Memory B cell (primary cell): ENCODE data around the gene FGGY.
A peak's percentile ranks its signal among the peaks of the same experiment; 100 is the strongest.
"Not testable (repeated sequence)": the region's sequence is repeated elsewhere in the genome, so short reads cannot be mapped to it uniquely, and the experiment has no call there.

Source experiments
- ATAC-seq: fragments of 150-1000 bp; cut with Tn5 transposase; 2 replicates; pipeline ENCODE4 v1.10.0; 2021; ENCODE audit warnings: low read depth, mild to moderate bottlenecking, moderate library complexity
- DNase-seq, 2 donors: peaks; one replicate each; pipeline ENCODE4 v3.0.0; 2022; ENCODE audit warnings: low spot score in 2 of 2
- H3K27ac Mint-ChIP-seq: one replicate; pipeline ENCODE4 v1.8.0; 2022; ENCODE audit warnings: mild to moderate bottlenecking, moderate library complexity, mixed read lengths
- H3K27me3 Mint-ChIP-seq: one replicate; pipeline ENCODE4 v1.8.0; 2022; ENCODE audit warnings: mixed read lengths
- H3K36me3 Mint-ChIP-seq: one replicate; pipeline ENCODE4 v1.8.0; 2022; ENCODE audit warnings: mild to moderate bottlenecking, mixed read lengths
- H3K4me1 Mint-ChIP-seq: one replicate; pipeline ENCODE4 v1.8.0; 2022; ENCODE audit warnings: mixed read lengths
- H3K4me3 Mint-ChIP-seq: one replicate; pipeline ENCODE4 v1.8.0; 2022; ENCODE audit warnings: mild to moderate bottlenecking, moderate library complexity, mixed read lengths
- H3K9me3 Mint-ChIP-seq: one replicate; pipeline ENCODE4 v1.8.0; 2022; ENCODE audit warnings: mixed read lengths

FGGY gene

GRCh38 chr1:59294423-59294822, 2.5 kb upstream of the FGGY start:
- H3K4me1 Mint-ChIP-seq: peaks cover 34% of the 10 kb centered on the region
- DNase-seq (no peak), ATAC-seq (no peak)
- H3K27me3 Mint-ChIP-seq: no peaks in the 10 kb centered on the region
- no peak overlapping the region for H3K27ac Mint-ChIP-seq
- peaks cover 4% of the 10 kb centered on the region for H3K9me3 Mint-ChIP-seq
- no peak overlapping the region for H3K4me3 Mint-ChIP-seq
- H3K36me3 Mint-ChIP-seq: peaks cover 4% of the 10 kb centered on the region

GRCh38 chr1:59295618-59296017, 1.3 kb upstream of the FGGY start:
- Mint-ChIP-seq H3K9me3 (peaks cover 4% of the 10 kb centered on the region), H3K36me3 (peaks cover 4% of the 10 kb centered on the region), H3K27ac (peak overlapping the region; percentile 99), H3K4me1 (peaks cover 33% of the 10 kb centered on the region), H3K4me3 (peak overlapping the region; percentile 98), H3K27me3 (no peaks in the 10 kb centered on the region)
- DNase-seq (no peak), ATAC-seq (no peak)

GRCh38 chr1:59298026-59298583, 1.2 kb downstream of the FGGY start:
- DNase-seq (no peak), ATAC-seq (no peak)
- H3K9me3 Mint-ChIP-seq: peaks cover 8% of the 10 kb centered on the region
- peaks cover 17% of the 10 kb centered on the region for H3K4me1 Mint-ChIP-seq
- no peaks in the 10 kb centered on the region for H3K27me3 Mint-ChIP-seq
- H3K36me3 Mint-ChIP-seq: peaks cover 13% of the 10 kb centered on the region
- peak overlapping the region; percentile 45 for H3K4me3 Mint-ChIP-seq
- H3K27ac Mint-ChIP-seq: peak overlapping the region; percentile 99

- H3K4me3 Mint-ChIP-seq: no peak overlapping the region
- no peaks in the 10 kb centered on the region for H3K27me3 Mint-ChIP-seq
- H3K27ac Mint-ChIP-seq: peak overlapping the region; percentile 99
- H3K4me1 Mint-ChIP-seq: peaks cover 17% of the 10 kb centered on the region
- peaks cover 8% of the 10 kb centered on the region for H3K9me3 Mint-ChIP-seq
- no peak for DNase-seq
- H3K36me3 Mint-ChIP-seq: peaks cover 14% of the 10 kb centered on the region
- no peak for ATAC-seq
These were observed 1.9 kb downstream of the FGGY start for GRCh38 chr1:59298710-59299346.

GRCh38 chr1:59299670-59300069, 2.8 kb downstream of the FGGY start:
- ATAC-seq, H3K4me3 Mint-ChIP-seq: not testable (repeated sequence)
- H3K4me1 Mint-ChIP-seq: peaks cover 17% of the 10 kb centered on the region

GRCh38 chr1:59302297-59302696, 5.4 kb downstream of the FGGY start:
- peaks cover 23% of the 10 kb centered on the region for H3K9me3 Mint-ChIP-seq
- H3K27ac Mint-ChIP-seq: no peak overlapping the region
- ATAC-seq: no peak
- H3K4me3 Mint-ChIP-seq: no peak overlapping the region
- H3K36me3 Mint-ChIP-seq: peaks cover 31% of the 10 kb centered on the region
- DNase-seq: no peak
- H3K4me1 Mint-ChIP-seq: peaks cover 17% of the 10 kb centered on the region
- H3K27me3 Mint-ChIP-seq: no peaks in the 10 kb centered on the region

More at GRCh38 chr1:59299670-59300069, 2.8 kb downstream of the FGGY start:
- Mint-ChIP-seq H3K36me3 (peaks cover 16% of the 10 kb centered on the region), H3K9me3 (peaks cover 13% of the 10 kb centered on the region)
- H3K27ac Mint-ChIP-seq, DNase-seq, H3K27me3 Mint-ChIP-seq: not testable (repeated sequence)

- peaks cover 16% of the 10 kb centered on the region for H3K4me1 Mint-ChIP-seq
- DNase-seq (no peak), ATAC-seq (no peak)
- H3K27me3 Mint-ChIP-seq: no peaks in the 10 kb centered on the region
- H3K27ac Mint-ChIP-seq: no peak overlapping the region
- H3K4me3 Mint-ChIP-seq: no peak overlapping the region
- H3K9me3 Mint-ChIP-seq: peaks cover 23% of the 10 kb centered on the region
- peaks cover 32% of the 10 kb centered on the region for H3K36me3 Mint-ChIP-seq
These were observed 6.0 kb downstream of the FGGY start for GRCh38 chr1:59302871-59303270.

- DNase-seq (no peak), ATAC-seq (no peak)
- H3K27ac Mint-ChIP-seq: no peak overlapping the region
- peaks cover 4% of the 10 kb centered on the region for H3K4me1 Mint-ChIP-seq
- H3K4me3 Mint-ChIP-seq: no peak overlapping the region
- H3K27me3 Mint-ChIP-seq: no peaks in the 10 kb centered on the region
- H3K9me3 Mint-ChIP-seq: peaks cover 19% of the 10 kb centered on the region
- H3K36me3 Mint-ChIP-seq: peaks cover 30% of the 10 kb centered on the region
These were observed 8.3 kb downstream of the FGGY start for GRCh38 chr1:59305188-59305587.

GRCh38 chr1:59307591-59307990, 10.7 kb downstream of the FGGY start:
- ATAC-seq (no peak), DNase-seq (no peak)
- H3K9me3 Mint-ChIP-seq: peaks cover 17% of the 10 kb centered on the region
- peaks cover 6% of the 10 kb centered on the region for H3K4me1 Mint-ChIP-seq
- peaks cover 24% of the 10 kb centered on the region for H3K36me3 Mint-ChIP-seq
- no peaks in the 10 kb centered on the region for H3K27me3 Mint-ChIP-seq
- H3K27ac Mint-ChIP-seq: no peak overlapping the region
- H3K4me3 Mint-ChIP-seq: no peak overlapping the region

- Mint-ChIP-seq H3K27me3 (no peaks in the 10 kb centered on the region), H3K9me3 (peaks cover 17% of the 10 kb centered on the region), H3K4me1 (peaks cover 6% of the 10 kb centered on the region), H3K36me3 (peaks cover 22% of the 10 kb centered on the region), H3K27ac (no peak overlapping the region), H3K4me3 (no peak overlapping the region)
- DNase-seq: no peak
- ATAC-seq: no peak
These were observed 11.9 kb downstream of the FGGY start for GRCh38 chr1:59308839-59309238.

- Mint-ChIP-seq H3K27me3 (no peaks in the 10 kb centered on the region), H3K4me3 (no peak overlapping the region), H3K4me1 (peaks cover 6% of the 10 kb centered on the region), H3K36me3 (peaks cover 21% of the 10 kb centered on the region), H3K27ac (no peak overlapping the region), H3K9me3 (peaks cover 13% of the 10 kb centered on the region)
- ATAC-seq (no peak), DNase-seq (no peak)
These were observed 12.5 kb downstream of the FGGY start for GRCh38 chr1:59309392-59309791.

GRCh38 chr1:59309795-59310548, 13.1 kb downstream of the FGGY start:
- H3K36me3 Mint-ChIP-seq: peaks cover 20% of the 10 kb centered on the region
- peaks cover 10% of the 10 kb centered on the region for H3K9me3 Mint-ChIP-seq
- H3K4me3 Mint-ChIP-seq: no peak overlapping the region
- ATAC-seq (no peak), DNase-seq (no peak)
- H3K4me1 Mint-ChIP-seq: peaks cover 6% of the 10 kb centered on the region
- no peak overlapping the region for H3K27ac Mint-ChIP-seq
- no peaks in the 10 kb centered on the region for H3K27me3 Mint-ChIP-seq

- ATAC-seq (no peak), DNase-seq (no peak)
- Mint-ChIP-seq H3K27ac (no peak overlapping the region), H3K9me3 (peaks cover 8% of the 10 kb centered on the region), H3K4me1 (peaks cover 12% of the 10 kb centered on the region), H3K36me3 (peaks cover 14% of the 10 kb centered on the region), H3K27me3 (no peaks in the 10 kb centered on the region), H3K4me3 (no peak overlapping the region)
These were observed 13.8 kb downstream of the FGGY start for GRCh38 chr1:59310549-59311250.
